ENCODE data around the gene TAS1R2.

TAS1R2 gene

GRCh38 chr1:18796950-18797349 lies 62.5 kb downstream of the TAS1R2 start:
- DNase-seq, result no peak

GRCh38 chr1:18795002-18795689 lies 64.3 kb downstream of the TAS1R2 start:
- DNase-seq, result no peak

- DNase-seq, result no peak
These were observed 64.9 kb downstream of the TAS1R2 start for GRCh38 chr1:18794561-18794960.

GRCh38 chr1:18794051-18794450 lies 65.4 kb downstream of the TAS1R2 start:
- DNase-seq, result no peak

- DNase-seq, result no peak
These were observed 66.3 kb downstream of the TAS1R2 start for GRCh38 chr1:18793164-18793563.

- no peak for DNase-seq
These were observed 66.7 kb downstream of the TAS1R2 start for GRCh38 chr1:18792747-18793146.

Measured in right hindlimb (tissue), 1 donor.